GM12878 (cell line): ENCODE results near the gene ALDH1A2. TPM values are rescaled to one million over a fixed set of nuclear protein-coding genes. Genes with fewer than 3 reads are reported as not detected.

Experiments
- ATAC-seq: fragments of 200-7000 bp; cut with Tn5 transposase; 3 replicates; pipeline ENCODE4 v1.9.1; 2020; ENCODE audit warnings: mild to moderate bottlenecking, moderate library complexity
- BruUV-seq: library from RNA; stranded (reverse); fragments of 400-500 nt; replicated peaks from 2 replicates; lab custom pipeline; 2021; lab: Mats Ljungman, UMichigan
- CTCF ChIA-PET: fragments of 300-600 bp; sonication (Branson Sonifier 250); formaldehyde crosslinking; extraction: SDS; loops from one replicate; lab custom pipeline; 2021; ENCODE audit warnings: inconsistent platforms; lab: Yijun Ruan, JAX
- POLR2A ChIA-PET: fragments of 350-600 bp; formaldehyde crosslinking; extraction: SDS; loops from one replicate; lab custom pipeline; 2021; ENCODE audit warnings: inconsistent platforms; lab: Charles Lee
- RAD21 ChIA-PET: fragments of 300-600 bp; sonication (Branson Sonifier 250); formaldehyde crosslinking; loops from one replicate; lab custom pipeline; 2023; ENCODE audit warnings: antibody characterized with exemption; ENCODE audit not compliant: unreplicated experiment; lab: Charles Lee
- SMC1A ChIA-PET: fragments of 300-600 bp; sonication (Branson Sonifier 250); formaldehyde crosslinking; loops from one replicate; lab custom pipeline; 2023; ENCODE audit not compliant: unreplicated experiment, uncharacterized antibody; lab: Charles Lee
- DNase-seq: peaks from one replicate; pipeline ENCODE4 v3.0.0-alpha.2; 2011; ENCODE audit warnings: low read depth, low spot score
- FAIRE-seq: peaks from 3 replicates; lab custom pipeline; 2011; peaks lifted over from hg19 to GRCh38; lab: Jason Lieb, UNC
- H2AFZ ChIP-seq: 2 replicates; pipeline ENCODE4 v1.6.0; 2011; ENCODE audit warnings: low read depth, low read length, control low read depth; ENCODE audit not compliant: control insufficient read depth
- H3K27ac ChIP-seq: 2 replicates; pipeline ENCODE4 v1.5.1; 2011; ENCODE audit warnings: control low read depth; ENCODE audit not compliant: control insufficient read depth, insufficient read depth
- H3K27me3 ChIP-seq, 2 experiments: replicated peaks in 1 of 2; 2 replicates each; pipeline versions ENCODE4 v1.6.0 to v1.6.1; 2011; ENCODE audit warnings: low read length in 1 of 2; ENCODE audit not compliant: control insufficient read depth in 2 of 2, insufficient read depth in 2 of 2
- H3K36me3 ChIP-seq, 2 experiments: 2 replicates each; pipeline ENCODE4 v1.5.1; 2011; ENCODE audit warnings: low read length in 1 of 2; ENCODE audit not compliant: control insufficient read depth in 2 of 2, insufficient read depth in 2 of 2
- H3K4me1 ChIP-seq: 2 replicates; pipeline ENCODE4 v1.6.1; 2011; ENCODE audit warnings: mild to moderate bottlenecking, low read length, moderate library complexity, mixed read lengths; ENCODE audit not compliant: control insufficient read depth, insufficient read depth
- H3K4me2 ChIP-seq: 2 replicates; pipeline ENCODE4 v1.6.0; 2011; ENCODE audit warnings: control low read depth; ENCODE audit not compliant: control insufficient read depth, insufficient read depth
- H3K4me3 ChIP-seq: fragments of 200-600 bp; sonication (generic); 2 replicates; pipeline ENCODE4 v1.5.1; 2016
- H3K79me2 ChIP-seq: 2 replicates; pipeline ENCODE4 v1.6.0; 2011; ENCODE audit warnings: low read length; ENCODE audit not compliant: control insufficient read depth, insufficient read depth
- H3K9ac ChIP-seq: 2 replicates; pipeline ENCODE4 v1.8.0; 2011; ENCODE audit warnings: low read length, control low read depth, mixed read lengths; ENCODE audit not compliant: control insufficient read depth, insufficient read depth
- H3K9me3 ChIP-seq: replicated peaks from 3 replicates; pipeline ENCODE4 v1.5.1; 2011; ENCODE audit warnings: mild to moderate bottlenecking, low read length; ENCODE audit not compliant: control insufficient read depth, insufficient read depth
- H4K20me1 ChIP-seq: 2 replicates; pipeline ENCODE4 v1.6.0; 2011; ENCODE audit not compliant: control insufficient read depth, insufficient read depth
- ATF3 ChIP-seq: IDR thresholded peaks from 2 replicates; pipeline ENCODE4 v1.6.1; 2011; ENCODE audit warnings: low read depth, mild to moderate bottlenecking, low read length, moderate library complexity, borderline replicate concordance; ENCODE audit errors: extremely low read depth
- BMI1 ChIP-seq: fragments of 450-650 bp; IDR thresholded peaks from 2 replicates; pipeline ENCODE4 v1.6.1; 2016; ENCODE audit warnings: mild to moderate bottlenecking, moderate library complexity, borderline replicate concordance
- CBFB ChIP-seq: IDR thresholded peaks from 2 replicates; pipeline ENCODE4 v1.6.1; 2016; ENCODE audit warnings: antibody characterized with exemption, low read depth
- CHD2 ChIP-seq: IDR thresholded peaks from 2 replicates; pipeline ENCODE4 v1.6.1; 2011; ENCODE audit warnings: low read depth, low read length, improper control_type of control experiment, borderline replicate concordance
- HDAC6 ChIP-seq: fragments of 200-600 bp; sonication (generic); IDR thresholded peaks from one replicate; pipeline ENCODE4 v1.8.0; 2017; ENCODE audit warnings: antibody characterized with exemption; ENCODE audit not compliant: unreplicated experiment
- IRF5 ChIP-seq: fragments of 450-650 bp; IDR thresholded peaks from 2 replicates; pipeline ENCODE4 v1.6.1; 2017; ENCODE audit warnings: borderline replicate concordance
- JUND ChIP-seq: IDR thresholded peaks from 2 replicates; pipeline ENCODE4 v1.6.1; 2012; ENCODE audit warnings: low read depth, mild to moderate bottlenecking, low read length, improper control_type of control experiment, moderate library complexity
- LARP7 ChIP-seq: fragments of 450-650 bp; IDR thresholded peaks from 2 replicates; pipeline ENCODE4 v1.6.1; 2017; ENCODE audit warnings: mild to moderate bottlenecking
- MAX ChIP-seq: IDR thresholded peaks from 2 replicates; pipeline ENCODE4 v1.6.1; 2012; ENCODE audit warnings: low read depth, low read length, improper control_type of control experiment
- MLLT1 ChIP-seq: fragments of 450-650 bp; IDR thresholded peaks from 2 replicates; pipeline ENCODE4 v1.6.1; 2016; ENCODE audit warnings: mild to moderate bottlenecking
- MTA2 ChIP-seq: fragments of 450-650 bp; IDR thresholded peaks from 2 replicates; pipeline ENCODE4 v1.6.1; 2016; ENCODE audit warnings: low read depth, mild to moderate bottlenecking, moderate library complexity
- RAD51 ChIP-seq: fragments of 450-650 bp; IDR thresholded peaks from 2 replicates; pipeline ENCODE4 v1.6.1; 2016; ENCODE audit warnings: moderate library complexity, mild to moderate bottlenecking, inconsistent platforms
- SP1 ChIP-seq: IDR thresholded peaks from one replicate; pipeline ENCODE4 v1.6.1; 2011; ENCODE audit warnings: low read depth, low read length
- SUPT20H ChIP-seq: IDR thresholded peaks from 2 replicates; pipeline ENCODE4 v1.6.1; 2011; ENCODE audit warnings: low read depth, mild to moderate bottlenecking, low read length, moderate library complexity, borderline replicate concordance; ENCODE audit not compliant: control insufficient read depth
- TCF7 ChIP-seq: IDR thresholded peaks from 2 replicates; pipeline ENCODE4 v1.6.1; 2014; ENCODE audit warnings: antibody characterized with exemption, borderline replicate concordance
- ZNF622 ChIP-seq: fragments of 450-650 bp; IDR thresholded peaks from 2 replicates; pipeline ENCODE4 v1.6.1; 2017; ENCODE audit warnings: mild to moderate bottlenecking, inconsistent platforms
- ZSCAN29 ChIP-seq: fragments of 450-650 bp; IDR thresholded peaks from 2 replicates; pipeline ENCODE4 v1.6.1; 2017; ENCODE audit warnings: mild to moderate bottlenecking, moderate library complexity
- WGBS: methylation state at CpG from one replicate; pipeline ENCODE4 v1.1.6; 2016; ENCODE audit warnings: low lambda C conversion rate; ENCODE audit not compliant: insufficient replicate concordance, insufficient coverage; ENCODE audit errors: missing lambda C conversion rate; 5-methylcytosine and 5-hydroxymethylcytosine counted together
- in situ Hi-C: fragments of 300-500 bp; cut with MboI; formaldehyde crosslinking; loops from 9 replicates; pipeline ENCODE4 v1.14.3; 2018; ENCODE audit warnings: mixed read lengths
- intact Hi-C: fragments of 100-400 bp; cut with micrococcal nuclease; formaldehyde crosslinking; loops from one replicate; pipeline ENCODE4 v1.14.2; 2022; ENCODE audit not compliant: unreplicated experiment
- polyA plus RNA-seq, 11 experiments: library from polyadenylated mRNA; depleted of rRNA in 4 of 11; unstranded in 6 of 11; stranded (reverse) in 5 of 11; fragments of >200 nt; fragmentation: Nextera tagmentation in 4 of 11; fragmentation: Illumina TruSeq in 1 of 11; extraction: Ambion mirVana in 4 of 11; extraction: Trizol in 1 of 11; gene quantifications; 1 replicate in 1 of 11; 2 replicates in 10 of 11; pipeline versions ENCODE4 v1.2.1 to v1.2.3, GENCODE V29; 2011 to 2016; ENCODE audit warnings: inconsistent platforms in 2 of 11, missing spikeins in 2 of 11, low read depth in 1 of 11
- total RNA-seq, 4 experiments: library from RNA; depleted of rRNA in 3 of 4; stranded (reverse); fragments of >200 nt in 3 of 4; fragmentation: Illumina TruSeq in 1 of 4; extraction: Trizol in 1 of 4; gene quantifications; 2 replicates each; pipeline versions ENCODE4 v1.2.1 to v1.2.3, GENCODE V29; 2013 to 2021

The ALDH1A2 gene
- total and polyA plus RNA-seq, 10 of the 15 experiments (the other 5 are each of a cell fraction or from before 2014, with no cell fraction given): 0.06 to 0.92 (median 0.18) TPM; not detected in 5

- no peak for FAIRE-seq
- Histone ChIP-seq H3K36me3 (no peaks in the 10 kb centered on the region), H2AFZ (no peak overlapping the region), H3K27ac (no peak overlapping the region), H3K9ac (no peak overlapping the region), H3K27me3 (peaks cover 0 to 1% of the 10 kb centered on the region in 2 experiments; a peak in 2 of 4 replicates), H3K4me1 (no peaks in the 10 kb centered on the region), H4K20me1 (no peaks in the 10 kb centered on the region), H3K9me3 (no peaks in the 10 kb centered on the region), H3K4me3 (no peak overlapping the region), H3K79me2 (no peaks in the 10 kb centered on the region), H3K4me2 (no peak overlapping the region)
- ChIA-PET SMC1A (no interaction called here), POLR2A (no interaction called here), RAD21 (no interaction called here), CTCF (no interaction called here)
- intact Hi-C loops (no loop called here), in situ Hi-C loops (no loop called here)
- no peak for DNase-seq
- no peak for ATAC-seq
- BruUV-seq: no TSS peak
- WGBS: 31% methylated on average over 8 of the region's 8 CpGs
- TF ChIP-seq SP1 (no peak), SUPT20H (no peak), CBFB (no peak), HDAC6 (no peak), MLLT1 (no peak), LARP7 (no peak), ZNF622 (no peak), MAX (no peak), TCF7 (no peak), IRF5 (no peak), CHD2 (no peak), RAD51 (no peak), BMI1 (no peak), ZSCAN29 (no peak), JUND (no peak), ATF3 (no peak), MTA2 (no peak)
Observed at GRCh38 chr15:57950381-57950946, 115.0 kb downstream of the ALDH1A2 start.
